Measurements from ENCODE around the gene CSPG4. TPM values are rescaled to one million over a fixed set of nuclear protein-coding genes. Genes with fewer than 3 reads are reported as not detected.

The CSPG4 gene
- total and polyA plus RNA-seq, 8 donors: 1.8 to 44.6 (median 20.3) TPM

DNA sequence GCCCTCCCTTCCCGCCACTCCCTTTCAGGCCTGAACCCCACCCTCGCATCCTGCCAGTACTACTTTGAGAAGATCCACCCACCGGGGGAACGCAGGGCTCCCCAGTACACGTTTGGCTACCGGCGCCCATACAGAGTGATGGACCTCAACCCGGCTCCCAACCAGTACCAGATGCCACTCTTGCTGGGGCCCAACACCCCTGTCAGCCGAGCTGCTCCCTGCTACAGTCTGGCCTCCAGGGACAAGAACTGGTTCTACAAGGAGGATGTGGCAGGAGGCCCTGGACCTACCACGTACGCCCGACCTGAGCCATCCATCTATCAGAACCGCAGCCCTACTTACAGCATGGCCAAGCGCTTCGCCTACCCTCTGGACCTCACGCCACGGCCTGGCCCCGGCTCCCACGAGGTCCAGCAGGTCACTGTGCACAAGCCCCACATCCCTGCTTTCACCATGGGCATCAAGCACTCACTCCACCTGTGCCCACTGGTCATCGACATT, 14.4 kb upstream of the CSPG4 start:
- intact Hi-C loops (cut with DNase I; ENCODE audit: low total_unique reads): no loop called here
- TF ChIP-seq POLR2A (IDR thresholded peaks at IDR 0.05) (no peak), EP300 (IDR thresholded peaks at IDR 0.05) (no peak), POLR2AphosphoS5 (IDR thresholded peaks at IDR 0.05) (no peak)
- TF ChIP-seq, protein P1, sequence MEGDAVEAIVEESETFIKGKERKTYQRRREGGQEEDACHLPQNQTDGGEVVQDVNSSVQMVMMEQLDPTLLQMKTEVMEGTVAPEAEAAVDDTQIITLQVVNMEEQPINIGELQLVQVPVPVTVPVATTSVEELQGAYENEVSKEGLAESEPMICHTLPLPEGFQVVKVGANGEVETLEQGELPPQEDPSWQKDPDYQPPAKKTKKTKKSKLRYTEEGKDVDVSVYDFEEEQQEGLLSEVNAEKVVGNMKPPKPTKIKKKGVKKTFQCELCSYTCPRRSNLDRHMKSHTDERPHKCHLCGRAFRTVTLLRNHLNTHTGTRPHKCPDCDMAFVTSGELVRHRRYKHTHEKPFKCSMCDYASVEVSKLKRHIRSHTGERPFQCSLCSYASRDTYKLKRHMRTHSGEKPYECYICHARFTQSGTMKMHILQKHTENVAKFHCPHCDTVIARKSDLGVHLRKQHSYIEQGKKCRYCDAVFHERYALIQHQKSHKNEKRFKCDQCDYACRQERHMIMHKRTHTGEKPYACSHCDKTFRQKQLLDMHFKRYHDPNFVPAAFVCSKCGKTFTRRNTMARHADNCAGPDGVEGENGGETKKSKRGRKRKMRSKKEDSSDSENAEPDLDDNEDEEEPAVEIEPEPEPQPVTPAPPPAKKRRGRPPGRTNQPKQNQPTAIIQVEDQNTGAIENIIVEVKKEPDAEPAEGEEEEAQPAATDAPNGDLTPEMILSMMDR (IDR thresholded peaks at IDR 0.05): no peak
- Histone ChIP-seq H3K36me3 (no peaks in the 10 kb centered on the region), H3K27me3 (peaks cover 0 to 16% (median 0%) of the 10 kb centered on the region in 3 donors), H3K4me3 (no peak overlapping the region), H3K4me1 (peaks cover 11 to 27% (median 17%) of the 10 kb centered on the region in 4 donors), H3K9me3 (no peaks in the 10 kb centered on the region), H3K27ac (no peak overlapping the region)
- WGBS, 5 donors: 60 to 80% (median 73%) methylated on average over 19 to 20 of the region's 20 CpGs
- DNase-seq: peak in 1 of 2 donors; percentile 15

DNA sequence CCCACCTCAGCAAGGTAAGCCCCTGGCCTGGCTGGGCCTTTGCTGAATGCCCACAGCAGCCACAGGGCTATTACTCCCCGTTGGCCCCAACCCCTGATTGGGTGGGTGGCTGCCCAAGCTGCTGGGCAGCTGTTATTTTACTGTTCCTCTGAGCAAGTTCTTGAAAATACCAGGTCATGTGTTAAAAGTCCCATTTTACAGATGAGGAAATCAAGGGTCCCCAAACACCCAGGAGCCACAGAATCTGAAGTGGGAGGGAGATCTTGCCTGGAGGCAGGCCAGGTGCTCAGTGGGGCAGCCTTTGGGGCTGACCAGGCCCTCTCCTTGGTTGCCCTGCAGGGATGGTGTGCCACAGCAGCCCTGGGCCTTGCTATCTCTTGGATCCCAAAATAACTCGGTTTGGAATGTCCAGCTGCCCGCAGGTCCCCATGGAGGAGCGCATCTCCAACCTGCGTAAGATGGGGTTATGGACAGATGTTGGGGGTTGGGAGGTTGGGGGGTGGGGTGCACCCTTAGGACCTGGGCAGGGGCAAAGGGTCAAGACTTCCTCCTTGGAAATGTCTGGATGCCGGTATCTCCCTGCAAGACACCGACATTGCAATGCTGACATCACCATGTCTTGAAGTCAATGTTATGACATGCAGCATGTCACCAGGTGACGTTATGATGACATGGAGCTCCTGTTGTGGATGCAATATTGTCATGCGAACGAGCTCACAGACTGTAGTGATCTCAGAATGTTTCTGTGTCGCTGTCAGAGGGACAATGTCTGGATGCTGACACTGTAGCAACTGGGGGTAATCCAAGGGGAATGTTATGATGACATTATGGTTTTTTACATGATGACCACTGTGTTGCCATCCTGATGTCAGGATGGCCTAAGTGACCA, 13.3 kb upstream of the CSPG4 start:
- Histone ChIP-seq H3K36me3 (no peaks in the 10 kb centered on the region), H3K9me3 (no peaks in the 10 kb centered on the region), H3K4me3 (no peak overlapping the region), H3K4me1 (peaks cover 11 to 26% (median 22%) of the 10 kb centered on the region in 4 donors), H3K27me3 (peaks cover 0 to 16% (median 0%) of the 10 kb centered on the region in 3 donors), H3K27ac (no peak overlapping the region)
- peak in 1 of 2 donors; percentile 10 for DNase-seq
- 75 to 88% (median 78%) methylated on average over 8 to 11 of the region's 11 CpGs for whole genome bisulfite sequencing, 5 donors
- intact Hi-C loops (cut with DNase I; ENCODE audit: low total_unique reads): no loop called here
- no peak for TF ChIP-seq POLR2A (IDR thresholded peaks at IDR 0.05)
- TF ChIP-seq, protein P1 (IDR thresholded peaks at IDR 0.05): no peak
- TF ChIP-seq POLR2AphosphoS5 (IDR thresholded peaks at IDR 0.05): no peak
- no peak for TF ChIP-seq EP300 (IDR thresholded peaks at IDR 0.05)

DNA sequence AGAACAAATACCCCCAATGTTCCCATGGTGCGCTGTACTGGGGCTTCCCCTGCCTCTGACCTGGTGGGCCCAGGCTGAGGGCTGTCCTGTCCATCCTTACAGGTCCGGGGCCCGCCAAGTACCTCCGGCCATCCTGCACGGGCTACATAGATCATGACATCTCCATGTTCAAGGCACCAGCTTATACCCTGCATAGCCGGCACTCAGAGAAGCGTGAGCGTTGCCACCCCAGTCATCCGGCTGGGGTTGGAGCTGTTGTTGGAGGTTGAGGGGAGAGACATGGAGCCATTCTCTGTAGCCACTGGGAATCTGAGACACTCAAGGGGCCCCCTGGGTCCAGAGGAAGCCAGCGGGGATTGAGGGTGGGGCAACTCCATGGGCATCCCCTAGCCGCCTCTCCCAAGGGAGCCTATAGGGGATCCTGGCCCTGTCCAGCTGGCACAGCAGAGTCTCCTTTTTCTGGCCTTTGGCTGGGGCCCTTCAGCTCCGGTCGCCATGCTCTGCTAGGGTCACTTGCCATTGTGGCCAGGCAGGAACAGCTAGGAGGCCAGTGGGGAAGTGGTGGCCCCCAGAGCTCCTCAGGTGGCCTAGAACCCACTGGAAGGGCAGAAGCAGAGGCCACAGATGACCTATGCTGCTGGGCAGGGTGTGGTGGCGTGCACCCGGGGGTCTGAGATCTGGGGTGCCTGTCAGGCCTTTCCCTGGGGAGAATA, 12.5 kb upstream of the CSPG4 start:
- TF ChIP-seq POLR2A (IDR thresholded peaks at IDR 0.05) (no peak), EP300 (IDR thresholded peaks at IDR 0.05) (no peak), POLR2AphosphoS5 (IDR thresholded peaks at IDR 0.05) (no peak)
- TF ChIP-seq, protein P1 (IDR thresholded peaks at IDR 0.05): no peak
- peak in 1 of 2 donors; percentile 9 for DNase-seq
- Histone ChIP-seq H3K27me3 (peaks cover 0 to 16% (median 0%) of the 10 kb centered on the region in 3 donors), H3K4me3 (no peak overlapping the region), H3K4me1 (peaks cover 11 to 32% (median 28%) of the 10 kb centered on the region in 4 donors), H3K36me3 (no peaks in the 10 kb centered on the region), H3K27ac (peak overlapping the region in 1 of 5 donors; percentile 85), H3K9me3 (no peaks in the 10 kb centered on the region)
- intact Hi-C loops (cut with DNase I; ENCODE audit: low total_unique reads): no loop called here
- 89 to 94% (median 90%) methylated on average over 11 to 15 of the region's 15 CpGs for WGBS, 5 donors
